Measurements from ENCODE around the gene PIP4K2B.

Gene PIP4K2B

GRCh38 chr17:38779965-38780752 lies 19.2 kb downstream of the PIP4K2B start:
- no peak for DNase-seq (ENCODE audit: low spot score)

- no peak for DNase-seq (ENCODE audit: low spot score)
These were observed 21.6 kb downstream of the PIP4K2B start for GRCh38 chr17:38777641-38778250.

DNA sequence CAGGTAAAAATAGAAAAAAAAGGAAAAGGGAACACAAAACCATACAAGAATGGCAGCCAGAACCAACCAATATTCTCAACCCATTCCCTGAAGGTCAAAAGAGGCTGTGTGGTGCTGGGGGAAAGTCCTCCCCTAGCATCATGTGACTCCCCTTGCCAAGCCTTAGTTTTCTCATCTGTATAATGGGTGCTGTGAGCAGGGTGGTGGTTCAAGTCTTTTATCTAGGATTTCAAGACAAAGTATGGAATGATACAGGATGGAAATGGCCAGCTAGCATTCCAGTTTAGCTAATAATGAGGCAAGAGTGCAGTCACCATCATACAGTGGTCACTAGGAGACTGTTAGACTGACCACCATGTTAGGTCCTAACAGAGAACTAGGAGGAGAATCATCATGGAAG lies 26.1 kb downstream of the PIP4K2B start:
- no peak for DNase-seq (ENCODE audit: low spot score)

- DNase-seq (ENCODE audit: low spot score) = no peak
These were observed 30.9 kb downstream of the PIP4K2B start for GRCh38 chr17:38768417-38768816.

DNA sequence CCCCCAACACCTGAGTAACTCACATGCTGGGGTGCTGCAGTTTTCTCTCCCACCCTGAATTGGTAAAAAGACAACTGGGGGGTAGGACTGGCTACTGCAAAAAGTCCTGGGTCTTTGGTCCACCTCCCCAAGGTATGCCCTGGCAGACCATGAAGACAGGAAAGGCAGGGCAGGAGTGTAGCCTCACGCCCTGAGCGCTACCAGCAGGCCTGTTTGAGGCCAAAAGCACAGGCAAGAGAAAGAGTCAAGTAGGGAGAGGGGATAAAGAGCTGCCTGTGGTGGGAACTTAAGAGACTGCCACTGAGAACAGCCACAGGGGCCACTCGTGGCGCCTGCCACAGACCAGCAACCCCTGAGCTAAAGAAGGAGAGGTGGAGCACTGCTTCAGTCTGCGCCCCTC lies 33.0 kb downstream of the PIP4K2B start:
- no peak for DNase-seq (ENCODE audit: low spot score)

- DNase-seq (ENCODE audit: low spot score) = no peak
These were observed 37.1 kb downstream of the PIP4K2B start for GRCh38 chr17:38762231-38762630.

GRCh38 chr17:38761612-38762011 lies 37.7 kb downstream of the PIP4K2B start:
- DNase-seq (ENCODE audit: low spot score) = peak; percentile 40

- DNase-seq (ENCODE audit: low spot score) = no peak
These were observed 46.3 kb downstream of the PIP4K2B start for GRCh38 chr17:38753071-38753506.

DNA sequence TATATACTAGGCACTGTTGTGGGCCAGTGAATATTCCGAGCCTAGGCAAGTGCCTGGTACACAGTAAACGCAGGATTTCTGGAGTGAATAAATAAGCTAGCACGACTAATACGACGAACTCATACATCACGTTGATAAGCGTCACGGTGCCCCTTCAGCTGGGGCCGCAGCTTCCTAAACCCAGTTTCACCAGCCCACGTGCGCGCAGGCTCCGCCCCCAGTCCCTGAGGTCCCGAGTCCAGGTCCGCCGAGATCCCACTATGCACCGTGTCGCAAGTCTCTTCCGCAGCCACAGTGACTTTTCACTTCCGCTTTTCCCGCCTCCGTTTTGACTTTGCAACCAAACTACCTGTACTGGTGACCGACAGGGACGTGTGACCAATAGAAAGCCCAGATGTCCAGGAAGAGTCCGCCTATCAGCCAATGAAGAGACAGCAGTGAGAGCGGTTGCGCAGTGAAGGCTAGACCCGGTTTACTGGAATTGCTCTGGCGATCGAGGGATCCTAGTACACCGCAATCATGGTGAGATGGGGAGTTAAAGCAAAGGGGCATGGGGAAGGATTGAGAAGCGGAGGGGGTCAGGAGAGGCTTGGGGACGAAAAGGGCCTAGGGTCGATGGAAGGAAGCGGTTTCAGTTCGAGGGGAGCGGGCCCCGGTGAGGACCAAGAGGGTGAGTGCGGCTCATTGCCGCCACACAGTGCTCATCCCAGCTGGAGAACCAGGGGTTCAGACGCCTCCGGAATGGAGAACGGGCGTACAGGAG lies 46.9 kb downstream of the PIP4K2B start, which contains the start of gene PSMB3:
Gene PSMB3, plus strand, starts transcription at position 434 of the 763 bp plus-strand sequence. Its CDS starts 86 bp downstream, at position 520.
- DNase-seq (ENCODE audit: low spot score) = peak; percentile 100

DNA sequence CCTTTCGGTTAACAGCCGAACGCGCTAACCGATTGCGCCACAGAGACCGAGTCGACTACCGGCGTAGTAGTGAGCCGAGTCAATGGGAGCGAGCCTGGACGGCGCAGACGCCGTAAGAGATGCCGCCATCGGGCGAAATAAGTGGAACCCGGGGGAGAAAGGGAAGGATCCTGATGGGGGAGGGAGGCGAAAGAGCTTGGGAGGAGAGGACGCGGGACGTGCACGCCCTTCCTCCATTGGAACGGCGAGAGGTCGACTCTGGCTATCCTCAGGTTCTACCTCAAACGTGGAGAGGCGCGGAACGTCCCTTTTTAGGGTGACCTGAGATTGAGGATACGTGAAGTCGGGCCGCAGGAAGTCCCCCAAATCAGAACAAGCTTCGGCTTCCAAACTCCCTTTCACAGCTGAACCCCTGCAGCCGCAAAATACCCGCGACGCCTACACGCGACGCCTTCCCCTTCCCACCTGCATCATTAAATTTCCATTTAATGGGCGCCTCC lies 47.5 kb downstream of the PIP4K2B start:
- peak; percentile 86 for DNase-seq (ENCODE audit: low spot score)

DNA sequence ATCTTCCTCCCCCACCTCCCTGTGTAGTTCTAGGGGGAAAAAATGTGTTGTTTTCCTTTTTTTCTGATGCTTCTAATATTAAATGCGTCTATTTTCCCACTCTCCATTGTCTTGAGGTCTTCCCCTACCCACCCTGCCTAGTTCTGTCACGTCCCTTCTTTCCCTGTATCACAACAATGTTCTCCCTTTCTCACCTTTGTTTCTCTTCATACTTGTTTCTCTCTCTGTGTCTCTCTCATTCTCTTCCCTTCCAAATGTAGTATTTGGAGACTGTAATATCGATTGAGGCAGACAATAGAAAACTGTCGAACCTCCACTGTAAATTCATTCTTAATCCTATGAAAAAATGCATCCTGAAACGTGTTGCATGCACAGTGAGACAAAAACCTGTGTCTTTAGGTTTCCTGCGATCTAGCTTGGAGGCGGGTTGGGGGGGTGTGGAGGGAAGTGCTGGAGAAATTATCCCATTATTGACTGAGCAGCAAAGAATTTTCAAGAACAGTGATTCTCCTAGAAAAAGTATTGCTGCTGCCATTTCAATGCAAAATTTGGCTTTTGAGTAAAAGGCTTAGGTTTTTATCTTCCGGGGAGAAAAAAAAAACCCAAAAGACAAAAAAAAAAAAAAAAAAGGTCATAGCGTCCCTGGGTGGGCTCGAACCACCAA lies 48.1 kb downstream of the PIP4K2B start:
- DNase-seq (ENCODE audit: low spot score) = no peak

DNA sequence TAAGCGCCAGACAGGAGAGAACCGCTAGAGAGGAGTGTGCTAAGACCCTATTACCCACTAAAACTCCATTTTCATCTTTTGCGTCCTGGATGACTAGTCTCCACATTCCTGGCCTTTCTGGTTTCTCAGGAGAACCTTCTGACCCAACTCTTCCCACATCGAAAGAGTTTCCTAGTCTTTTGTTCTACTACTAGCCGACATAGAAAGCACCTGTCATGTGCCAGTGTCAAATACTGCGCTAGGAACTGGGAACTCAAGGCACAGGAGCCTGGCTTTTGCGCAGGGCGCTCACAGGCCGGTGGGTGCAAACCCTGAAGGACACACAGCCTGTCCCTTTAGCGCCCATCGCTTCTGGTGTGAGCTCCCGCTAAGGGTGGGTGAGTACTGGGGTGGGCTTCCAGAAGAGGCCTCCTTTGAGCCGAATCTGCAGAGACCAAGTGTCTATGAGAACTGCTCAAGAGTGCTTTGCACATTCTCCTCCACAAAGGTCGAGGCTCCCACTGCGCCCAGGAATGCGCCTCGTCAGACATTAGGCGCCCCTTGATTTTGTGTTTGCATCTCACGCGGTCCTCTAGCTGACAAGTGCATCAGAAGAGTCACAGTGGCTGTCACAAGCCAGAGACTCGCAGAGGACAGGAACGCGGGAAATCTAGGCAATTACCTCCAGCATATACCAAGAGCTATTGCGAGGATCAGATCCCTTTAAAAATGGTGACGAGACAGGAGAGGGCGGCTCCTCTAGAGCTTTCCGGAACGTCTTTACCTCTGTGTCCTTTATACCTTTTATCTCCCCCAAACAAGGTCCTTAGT lies 48.8 kb downstream of the PIP4K2B start:
- DNase-seq (ENCODE audit: low spot score) = peak; percentile 66

- no peak for DNase-seq (ENCODE audit: low spot score)
These were observed 49.4 kb downstream of the PIP4K2B start for GRCh38 chr17:38750044-38750311.

DNA sequence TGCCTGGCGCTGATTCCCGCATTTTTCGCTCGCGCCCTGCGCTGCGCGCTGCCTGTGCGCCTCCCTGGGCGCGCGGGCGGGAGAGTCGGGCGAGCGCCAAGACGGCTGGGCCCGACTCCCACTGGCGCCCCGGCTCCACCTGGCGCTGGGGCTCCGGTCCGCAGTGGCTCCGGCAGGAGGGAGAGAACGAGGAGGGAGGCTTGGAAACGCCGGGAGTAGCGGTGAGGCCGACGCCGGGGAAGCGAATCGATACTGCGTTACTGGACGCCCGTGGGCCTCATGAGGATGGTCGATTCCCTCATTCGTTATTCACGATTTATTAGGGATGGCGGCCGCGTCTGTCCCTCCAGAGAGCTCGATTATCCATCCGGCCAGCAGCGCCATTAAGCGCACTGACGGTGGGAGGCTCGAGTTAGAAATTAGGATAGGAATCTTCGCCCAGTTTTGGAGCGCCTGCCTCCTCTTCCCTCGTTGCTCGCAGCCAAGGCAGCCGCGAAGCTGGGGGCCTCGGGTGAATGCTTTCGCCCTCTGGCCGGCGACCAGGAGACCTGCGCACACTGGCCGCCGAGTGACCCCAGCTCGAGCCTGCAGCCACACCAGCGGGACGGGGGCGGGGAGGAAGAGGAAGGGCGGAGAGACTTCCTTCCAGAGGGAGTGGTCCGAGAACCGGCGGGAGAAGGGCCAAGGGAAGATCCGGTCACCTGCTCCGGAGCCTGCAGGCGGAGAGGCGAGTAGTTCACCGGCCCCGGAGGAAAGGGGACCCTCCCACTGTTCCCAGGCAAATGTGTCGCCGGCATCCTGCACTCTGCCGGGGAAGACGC lies 49.9 kb downstream of the PIP4K2B start:
- peak; percentile 88 for DNase-seq (ENCODE audit: low spot score)

- DNase-seq (ENCODE audit: low spot score) = no peak
These were observed 50.5 kb downstream of the PIP4K2B start for GRCh38 chr17:38748892-38749222.

DNA sequence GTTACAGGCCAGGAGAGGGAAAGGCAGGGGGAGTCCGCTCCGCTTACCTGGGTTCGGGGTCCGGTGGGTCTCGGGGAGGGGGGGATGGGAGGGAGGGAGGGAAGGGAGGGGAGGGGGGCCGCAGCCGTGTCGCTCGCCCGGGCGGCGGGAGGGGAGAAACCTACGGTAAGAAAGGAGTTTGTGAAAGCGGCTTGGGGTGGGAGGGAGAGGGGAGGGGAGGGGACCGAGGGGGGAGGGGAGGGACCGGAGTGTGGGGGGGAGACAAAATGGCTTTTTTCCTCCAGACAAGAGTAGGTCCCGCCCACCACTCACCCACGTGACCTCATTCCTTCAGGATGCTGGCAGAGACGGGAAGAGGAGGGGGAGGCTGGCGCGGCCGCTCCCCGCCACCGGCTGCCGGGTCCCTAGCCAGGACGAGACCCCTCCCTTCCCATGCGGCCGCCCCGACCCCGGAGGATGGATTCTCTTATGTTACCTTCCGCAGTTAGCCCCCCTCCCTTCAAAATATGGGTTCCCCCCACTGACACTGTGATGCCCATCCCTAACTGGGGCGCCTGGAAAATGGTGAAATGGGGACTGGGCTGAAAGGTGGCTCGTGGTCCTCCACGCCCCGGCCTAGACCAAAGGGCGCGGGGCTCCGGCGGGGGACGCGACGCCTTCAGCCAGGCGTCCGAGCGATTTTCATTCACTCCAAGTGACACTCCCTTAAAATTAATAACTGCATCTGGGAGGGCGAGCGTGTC lies 51.0 kb downstream of the PIP4K2B start, which contains the start of gene PCGF2:
Gene PCGF2, minus strand, starts transcription at position 188 of the 743 bp plus-strand sequence. CDS start 7,934 bp downstream, outside the sequence.
- peak; percentile 96 for DNase-seq (ENCODE audit: low spot score)

GRCh38 chr17:38747463-38748148 lies 51.8 kb downstream of the PIP4K2B start:
- peak; percentile 50 for DNase-seq (ENCODE audit: low spot score)

GRCh38 chr17:38746849-38747462 lies 52.4 kb downstream of the PIP4K2B start:
- no peak for DNase-seq (ENCODE audit: low spot score)
